Calu3 (cell line): ENCODE results near the gene COL5A1. TPM values are rescaled to one million over a fixed set of nuclear protein-coding genes. Genes with fewer than 3 reads are reported as not detected.

Source experiments
- BruUV-seq: library from RNA; stranded (reverse); fragments of 400-500 nt; replicated peaks from 2 replicates; lab custom pipeline; 2021; lab: Mats Ljungman, UMichigan
- CTCF ChIA-PET: fragments of 300-600 bp; sonication (Branson Sonifier 250); formaldehyde crosslinking; loops from one replicate; lab custom pipeline; 2022; ENCODE audit warnings: antibody characterized with exemption; lab: Charles Lee
- DNase-seq: peaks from one replicate; pipeline ENCODE4 v3.0.0; 2022
- H3K27ac Mint-ChIP-seq: one replicate; pipeline ENCODE4 v1.8.0; 2022; ENCODE audit warnings: mixed read lengths; ENCODE audit not compliant: unreplicated experiment
- H3K27me3 Mint-ChIP-seq: one replicate; pipeline ENCODE4 v1.8.0; 2022; ENCODE audit warnings: mixed read lengths; ENCODE audit not compliant: unreplicated experiment
- H3K36me3 Mint-ChIP-seq: one replicate; pipeline ENCODE4 v1.8.0; 2022; ENCODE audit warnings: mild to moderate bottlenecking, moderate library complexity, mixed read lengths; ENCODE audit not compliant: insufficient read depth, unreplicated experiment
- H3K4me1 Mint-ChIP-seq: one replicate; pipeline ENCODE4 v1.8.0; 2022; ENCODE audit warnings: mild to moderate bottlenecking, low read depth, mixed read lengths; ENCODE audit not compliant: unreplicated experiment
- H3K4me3 Mint-ChIP-seq: one replicate; pipeline ENCODE4 v1.8.0; 2022; ENCODE audit warnings: mild to moderate bottlenecking, low read depth, moderate library complexity, mixed read lengths; ENCODE audit not compliant: unreplicated experiment
- H3K9me3 Mint-ChIP-seq: one replicate; pipeline ENCODE4 v1.8.0; 2022; ENCODE audit warnings: low read depth, mixed read lengths; ENCODE audit not compliant: unreplicated experiment
- intact Hi-C: fragments of 100-400 bp; cut with micrococcal nuclease; formaldehyde crosslinking; loops from one replicate; pipeline ENCODE4 v1.10.0; 2022; ENCODE audit not compliant: unreplicated experiment
- total RNA-seq: library from RNA; stranded (reverse); gene quantifications from 2 replicates; pipeline ENCODE4 v1.2.3, GENCODE V29; 2022
- TF ChIP-seq, protein P1 (sequence below): fragments of 200-600 bp; IDR thresholded peaks from one replicate; pipeline ENCODE4 v1.8.0; 2022; ENCODE audit warnings: antibody characterized with exemption; ENCODE audit not compliant: unreplicated experiment

Gene COL5A1
- total RNA-seq, 1 experiment from 2014 or later, result not detected

DNA sequence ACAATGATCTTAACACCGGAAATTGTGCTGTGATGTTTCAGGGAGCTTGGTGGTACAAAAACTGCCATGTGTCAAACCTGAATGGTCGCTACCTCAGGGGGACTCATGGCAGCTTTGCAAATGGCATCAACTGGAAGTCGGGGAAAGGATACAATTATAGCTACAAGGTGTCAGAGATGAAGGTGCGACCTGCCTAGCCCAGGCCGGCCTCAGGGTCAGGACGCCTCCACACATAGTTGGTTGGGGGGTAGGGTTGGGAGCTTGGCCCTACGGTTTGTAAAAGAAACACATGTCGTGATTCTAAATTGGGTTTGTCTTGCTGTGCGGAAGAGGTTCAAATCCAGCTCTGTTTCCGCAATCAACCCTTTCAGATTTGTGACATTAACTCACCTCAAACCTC is 245.6 kb downstream of the COL5A1 start:
- no peaks in the 10 kb centered on the region for H3K36me3 Mint-ChIP-seq

DNA sequence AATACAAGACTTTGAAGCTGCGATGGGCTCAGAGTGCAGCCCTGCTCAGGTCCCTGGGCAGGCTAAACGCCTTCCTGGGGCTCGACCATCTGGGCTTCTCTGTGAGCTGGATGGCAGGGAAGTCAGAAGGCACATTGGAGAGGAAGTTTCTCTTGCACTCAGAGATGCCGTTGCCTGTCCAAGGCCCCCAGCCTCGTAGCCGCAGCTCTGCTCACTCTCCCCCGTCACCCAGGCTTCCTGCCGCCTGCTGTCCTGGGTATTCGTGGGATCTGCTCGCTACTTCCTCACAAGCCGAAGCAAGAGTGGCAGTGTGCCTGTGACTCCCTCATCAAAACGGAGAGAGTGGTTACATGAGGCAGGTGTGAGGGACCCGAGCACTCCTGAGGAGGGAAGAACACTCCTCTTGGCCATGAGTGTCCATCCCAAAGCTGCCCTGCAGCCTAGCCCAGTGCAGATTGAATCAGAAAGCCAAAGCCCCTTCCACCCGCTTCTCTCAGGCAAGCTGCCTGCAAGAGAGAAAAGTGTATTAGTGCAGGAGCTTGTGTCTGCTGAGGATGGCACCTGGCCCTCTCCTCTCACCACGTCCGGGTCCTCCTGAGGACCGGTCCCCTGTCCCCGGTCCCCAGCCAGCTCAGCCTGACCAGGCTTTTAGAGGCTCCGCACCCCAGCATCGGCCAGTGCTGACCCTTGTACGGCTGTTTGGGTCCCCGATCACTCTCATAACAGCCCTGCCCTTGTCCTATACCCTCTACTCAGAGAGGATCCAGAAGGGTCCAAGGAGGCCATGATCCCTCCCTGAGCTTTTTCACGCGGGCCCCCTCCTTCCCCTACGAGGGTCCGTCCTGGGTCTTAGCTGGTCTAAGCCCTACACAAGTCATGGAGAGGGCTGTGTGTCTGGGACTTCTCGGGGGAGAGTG is 246.3 kb downstream of the COL5A1 start:
- no TSS peak for BruUV-seq
- CTCF ChIA-PET, result no interaction called here
- H3K4me3 Mint-ChIP-seq, result no peak overlapping the region
- H3K36me3 Mint-ChIP-seq, result no peaks in the 10 kb centered on the region
- H3K27ac Mint-ChIP-seq, result no peak overlapping the region
- H3K9me3 Mint-ChIP-seq, result no peaks in the 10 kb centered on the region
- intact Hi-C loops, result no loop called here
- peaks cover 8% of the 10 kb centered on the region for H3K27me3 Mint-ChIP-seq
- DNase-seq, result no peak
- no peaks in the 10 kb centered on the region for H3K4me1 Mint-ChIP-seq
- TF ChIP-seq, protein P1, sequence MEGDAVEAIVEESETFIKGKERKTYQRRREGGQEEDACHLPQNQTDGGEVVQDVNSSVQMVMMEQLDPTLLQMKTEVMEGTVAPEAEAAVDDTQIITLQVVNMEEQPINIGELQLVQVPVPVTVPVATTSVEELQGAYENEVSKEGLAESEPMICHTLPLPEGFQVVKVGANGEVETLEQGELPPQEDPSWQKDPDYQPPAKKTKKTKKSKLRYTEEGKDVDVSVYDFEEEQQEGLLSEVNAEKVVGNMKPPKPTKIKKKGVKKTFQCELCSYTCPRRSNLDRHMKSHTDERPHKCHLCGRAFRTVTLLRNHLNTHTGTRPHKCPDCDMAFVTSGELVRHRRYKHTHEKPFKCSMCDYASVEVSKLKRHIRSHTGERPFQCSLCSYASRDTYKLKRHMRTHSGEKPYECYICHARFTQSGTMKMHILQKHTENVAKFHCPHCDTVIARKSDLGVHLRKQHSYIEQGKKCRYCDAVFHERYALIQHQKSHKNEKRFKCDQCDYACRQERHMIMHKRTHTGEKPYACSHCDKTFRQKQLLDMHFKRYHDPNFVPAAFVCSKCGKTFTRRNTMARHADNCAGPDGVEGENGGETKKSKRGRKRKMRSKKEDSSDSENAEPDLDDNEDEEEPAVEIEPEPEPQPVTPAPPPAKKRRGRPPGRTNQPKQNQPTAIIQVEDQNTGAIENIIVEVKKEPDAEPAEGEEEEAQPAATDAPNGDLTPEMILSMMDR, result no peak

More for the DNA sequence above, 245.6 kb downstream of the COL5A1 start:
- Mint-ChIP-seq H3K9me3 (no peaks in the 10 kb centered on the region), H3K4me1 (no peaks in the 10 kb centered on the region), H3K27me3 (peaks cover 8% of the 10 kb centered on the region), H3K4me3 (no peak overlapping the region), H3K27ac (no peak overlapping the region)
- CTCF ChIA-PET, result no interaction called here
- intact Hi-C loops, result no loop called here
- TF ChIP-seq, protein P1, result no peak
- no TSS peak for BruUV-seq
- no peak for DNase-seq

GRCh38 chr9:134888603-134889190 is 247.1 kb downstream of the COL5A1 start:
- Mint-ChIP-seq H3K27ac (no peak overlapping the region), H3K9me3 (no peaks in the 10 kb centered on the region), H3K27me3 (peaks cover 8% of the 10 kb centered on the region), H3K4me3 (no peak overlapping the region), H3K36me3 (no peaks in the 10 kb centered on the region), H3K4me1 (no peaks in the 10 kb centered on the region)
- no peak for DNase-seq
- no TSS peak for BruUV-seq
- TF ChIP-seq, protein P1, result no peak
- CTCF ChIA-PET, result no interaction called here
- intact Hi-C loops, result no loop called here

DNA sequence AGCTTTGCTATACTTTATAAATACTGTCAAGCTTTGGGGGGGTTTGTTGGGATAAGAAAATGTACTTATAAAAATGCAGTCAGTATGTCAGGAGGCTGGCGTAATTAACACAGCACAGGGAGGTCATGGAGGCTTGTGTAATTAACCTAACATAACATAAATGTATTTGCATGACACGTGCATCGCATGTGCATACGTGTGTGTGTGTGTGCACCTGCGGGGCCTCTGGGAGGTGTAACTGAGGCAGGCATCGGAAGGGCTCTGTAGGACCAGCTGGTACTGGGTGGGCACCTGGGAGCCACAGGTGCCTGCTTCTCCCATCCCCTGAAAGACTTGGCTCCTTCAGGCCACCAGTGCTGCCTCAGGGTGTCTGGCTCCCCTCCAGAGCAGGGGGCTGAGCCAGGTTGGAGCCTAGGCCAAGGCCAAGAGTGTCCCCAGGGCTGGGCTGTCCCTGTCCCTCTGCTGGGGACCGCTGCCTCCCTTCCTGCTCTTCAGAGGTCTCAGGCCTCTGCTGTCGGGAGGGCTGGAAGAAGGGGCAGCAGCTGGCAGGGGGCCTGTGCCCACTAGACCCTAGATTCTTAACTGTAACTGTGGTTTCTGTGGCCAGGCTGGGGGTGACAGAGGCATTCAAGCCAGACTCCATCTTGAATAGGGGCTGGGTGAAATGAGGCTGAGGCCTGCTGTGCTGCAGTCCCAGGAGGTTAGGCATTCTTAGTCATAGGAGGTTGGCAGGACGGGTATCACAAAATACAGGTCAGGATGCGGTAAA is 248.0 kb downstream of the COL5A1 start:
- no peak overlapping the region for H3K4me3 Mint-ChIP-seq

More for the DNA sequence above, 248.0 kb downstream of the COL5A1 start:
- DNase-seq, result no peak
- Mint-ChIP-seq H3K27ac (no peak overlapping the region), H3K9me3 (no peaks in the 10 kb centered on the region), H3K27me3 (peaks cover 8% of the 10 kb centered on the region), H3K4me1 (no peaks in the 10 kb centered on the region), H3K36me3 (no peaks in the 10 kb centered on the region)
- CTCF ChIA-PET, result no interaction called here
- BruUV-seq, result no TSS peak
- TF ChIP-seq, protein P1, result no peak
- intact Hi-C loops, result no loop called here
